Calu3 (cell line): Measurements from ENCODE around the gene CERS3. TPM values are rescaled to one million over a fixed set of nuclear protein-coding genes. Genes with fewer than 3 reads are reported as not detected.

ENCODE experiments used
- BruUV-seq: library from RNA; stranded (reverse); fragments of 400-500 nt; replicated peaks from 2 replicates; lab custom pipeline; 2021; lab: Mats Ljungman, UMichigan
- CTCF ChIA-PET: fragments of 300-600 bp; sonication (Branson Sonifier 250); formaldehyde crosslinking; loops from one replicate; lab custom pipeline; 2022; ENCODE audit warnings: antibody characterized with exemption; lab: Charles Lee
- DNase-seq: peaks from one replicate; pipeline ENCODE4 v3.0.0; 2022
- H3K27ac Mint-ChIP-seq: one replicate; pipeline ENCODE4 v1.8.0; 2022; ENCODE audit warnings: mixed read lengths; ENCODE audit not compliant: unreplicated experiment
- H3K27me3 Mint-ChIP-seq: one replicate; pipeline ENCODE4 v1.8.0; 2022; ENCODE audit warnings: mixed read lengths; ENCODE audit not compliant: unreplicated experiment
- H3K36me3 Mint-ChIP-seq: one replicate; pipeline ENCODE4 v1.8.0; 2022; ENCODE audit warnings: mild to moderate bottlenecking, moderate library complexity, mixed read lengths; ENCODE audit not compliant: insufficient read depth, unreplicated experiment
- H3K4me1 Mint-ChIP-seq: one replicate; pipeline ENCODE4 v1.8.0; 2022; ENCODE audit warnings: mild to moderate bottlenecking, low read depth, mixed read lengths; ENCODE audit not compliant: unreplicated experiment
- H3K4me3 Mint-ChIP-seq: one replicate; pipeline ENCODE4 v1.8.0; 2022; ENCODE audit warnings: mild to moderate bottlenecking, low read depth, moderate library complexity, mixed read lengths; ENCODE audit not compliant: unreplicated experiment
- H3K9me3 Mint-ChIP-seq: one replicate; pipeline ENCODE4 v1.8.0; 2022; ENCODE audit warnings: low read depth, mixed read lengths; ENCODE audit not compliant: unreplicated experiment
- CTCF ChIP-seq: fragments of 200-600 bp; IDR thresholded peaks from one replicate; pipeline ENCODE4 v1.8.0; 2022; ENCODE audit warnings: antibody characterized with exemption; ENCODE audit not compliant: unreplicated experiment
- intact Hi-C: fragments of 100-400 bp; cut with micrococcal nuclease; formaldehyde crosslinking; loops from one replicate; pipeline ENCODE4 v1.10.0; 2022; ENCODE audit not compliant: unreplicated experiment
- total RNA-seq: library from RNA; stranded (reverse); gene quantifications from 2 replicates; pipeline ENCODE4 v1.2.3, GENCODE V29; 2022

The CERS3 gene
- total RNA-seq, 1 experiment from 2014 or later, result 0.61 TPM

GRCh38 chr15:100350434-100351226, 178.1 kb downstream of the CERS3 start:
- peak overlapping the region; percentile 89 for H3K27ac Mint-ChIP-seq

More at GRCh38 chr15:100350434-100351226, 178.1 kb downstream of the CERS3 start:
- no peaks in the 10 kb centered on the region for H3K9me3 Mint-ChIP-seq
- TF ChIP-seq CTCF, result no peak
- H3K27me3 Mint-ChIP-seq, result peaks cover 22% of the 10 kb centered on the region
- peak overlapping the region; percentile 94 for H3K4me3 Mint-ChIP-seq
- CTCF ChIA-PET, result interaction anchor here (0.6 to 3.0 kb wide), 17 partner anchors 8 to 658 kb away, joined by 3 to 42 read pairs (median 5); partner anchors contain the start of genes ADAMTS17, ASB7, LINS1 and LYSMD4
- H3K4me1 Mint-ChIP-seq, result peaks cover 20% of the 10 kb centered on the region
- no TSS peak for BruUV-seq
- DNase-seq, result peak; percentile 45
- intact Hi-C loops, result loop anchor here (1.0 to 5.0 kb wide), 3 partner anchors 33 to 657 kb away; no protein-coding TSS in a partner anchor
- H3K36me3 Mint-ChIP-seq, result peaks cover 14% of the 10 kb centered on the region

Other genes starting within 250 kb of the CERS3 start
- gene ADAMTS17, start 187.0 kb downstream of the CERS3 start, total RNA-seq, result 3.5 and 7.3 TPM in 2 replicates
- 25.0 and 25.2 TPM in 2 replicates for gene LINS1, start 73.2 kb upstream of the CERS3 start, total RNA-seq
- gene ASB7, start 73.6 kb upstream of the CERS3 start, total RNA-seq, result 19.4 and 23.0 TPM in 2 replicates